PC-3 (cell line): Measurements from ENCODE around the gene ANKRD50. TPM values are rescaled to one million over a fixed set of nuclear protein-coding genes. Genes with fewer than 3 reads are reported as not detected.

Experiments
- ATAC-seq: fragments of 200-7000 bp; cut with Tn5 transposase; 2 replicates; pipeline ENCODE4 v1.9.1; 2020; ENCODE audit warnings: mild to moderate bottlenecking, moderate library complexity
- BruUV-seq: library from RNA; stranded (reverse); fragments of 400-500 nt; replicated peaks from 2 replicates; lab custom pipeline; 2021; lab: Mats Ljungman, UMichigan
- CTCF ChIA-PET: fragments of 300-600 bp; sonication (Branson Sonifier 250); formaldehyde crosslinking; loops from one replicate; lab custom pipeline; 2022; ENCODE audit warnings: antibody characterized with exemption; lab: Charles Lee
- POLR2A ChIA-PET: fragments of 300-600 bp; sonication (Branson Sonifier 250); formaldehyde crosslinking; loops from one replicate; lab custom pipeline; 2022; ENCODE audit warnings: antibody characterized with exemption; ENCODE audit not compliant: unreplicated experiment; lab: Charles Lee
- DNase-seq: peaks from one replicate; pipeline ENCODE4 v3.0.0-alpha.2; 2015
- H2AFZ ChIP-seq: fragments of 300-600 bp; sonication (generic); 2 replicates; pipeline ENCODE4 v1.6.0; 2016; ENCODE audit warnings: antibody characterized with exemption, low read length
- H3F3A ChIP-seq: fragments of 300-600 bp; sonication (generic); one replicate; pipeline ENCODE4 v1.6.0; 2017; ENCODE audit warnings: antibody characterized with exemption, low read length, control low read depth, mild to moderate bottlenecking; ENCODE audit not compliant: unreplicated experiment
- H3K27ac ChIP-seq: fragments of 300-600 bp; sonication (generic); 2 replicates; pipeline ENCODE4 v1.5.1; 2016; ENCODE audit warnings: mild to moderate bottlenecking, low read length
- H3K27me3 ChIP-seq: fragments of 300-600 bp; sonication (generic); 2 replicates; pipeline ENCODE4 v1.6.1; 2016; ENCODE audit warnings: low read length, mixed read lengths
- H3K36me3 ChIP-seq: fragments of 300-600 bp; sonication (generic); 2 replicates; pipeline ENCODE4 v1.6.1; 2016; ENCODE audit warnings: low read depth, mixed run types, low read length, mixed read lengths
- H3K4me1 ChIP-seq: fragments of 300-600 bp; sonication (generic); 2 replicates; pipeline ENCODE4 v1.5.1; 2016; ENCODE audit warnings: low read length; ENCODE audit not compliant: insufficient read depth
- H3K4me2 ChIP-seq: fragments of 300-600 bp; sonication (generic); 2 replicates; pipeline ENCODE4 v1.6.0; 2016; ENCODE audit warnings: low read length
- H3K4me3 ChIP-seq: fragments of 300-600 bp; sonication (generic); 2 replicates; pipeline ENCODE4 v1.5.1; 2016; ENCODE audit warnings: mild to moderate bottlenecking, low read length, mixed read lengths
- H3K79me2 ChIP-seq: fragments of 300-600 bp; sonication (generic); 2 replicates; pipeline ENCODE4 v1.6.1; 2017; ENCODE audit warnings: low read length, mixed read lengths
- H3K9ac ChIP-seq: fragments of 300-600 bp; sonication (generic); 2 replicates; pipeline ENCODE4 v1.6.0; 2016; ENCODE audit warnings: mild to moderate bottlenecking, low read length
- H3K9me2 ChIP-seq: fragments of 300-600 bp; sonication (generic); replicated peaks from 2 replicates; pipeline ENCODE4 v1.6.1; 2016; ENCODE audit warnings: mixed run types, low read length, mixed read lengths
- H3K9me3 ChIP-seq: fragments of 300-600 bp; sonication (generic); 2 replicates; pipeline ENCODE4 v1.6.1; 2016; ENCODE audit warnings: low read length, mixed read lengths
- H4K20me1 ChIP-seq: fragments of 300-600 bp; sonication (generic); 2 replicates; pipeline ENCODE4 v1.6.1; 2016; ENCODE audit warnings: low read length, mixed read lengths
- CTCF ChIP-seq: fragments of 300-600 bp; sonication (generic); conservative IDR thresholded peaks from 2 replicates; pipeline ENCODE4 v1.5.1; 2017; ENCODE audit warnings: antibody characterized with exemption, low read depth, mild to moderate bottlenecking, low read length
- EZH2 ChIP-seq: fragments of 300-600 bp; sonication (generic); IDR thresholded peaks from one replicate; pipeline ENCODE4 v1.6.1; 2017; ENCODE audit warnings: antibody characterized with exemption, mild to moderate bottlenecking, low read length; ENCODE audit not compliant: unreplicated experiment
- EZH2phosphoT487 ChIP-seq: fragments of 300-600 bp; sonication (generic); IDR thresholded peaks from 2 replicates; pipeline ENCODE4 v1.6.1; 2018; ENCODE audit warnings: mild to moderate bottlenecking, antibody characterized with exemption, low read length, borderline replicate concordance
- intact Hi-C: fragments of 100-400 bp; cut with micrococcal nuclease; formaldehyde crosslinking; loops from 2 replicates; pipeline ENCODE4 v1.9.0; 2023
- total RNA-seq: library from RNA; depleted of rRNA; stranded (reverse); fragments of >200 nt; gene quantifications from 2 replicates; pipeline ENCODE4 v1.2.3, GENCODE V29; 2014

ANKRD50 gene
- total RNA-seq, 1 experiment from 2014 or later, result 26.3 TPM

- TF ChIP-seq EZH2, result no peak
- no peak for TF ChIP-seq CTCF
- no peak for TF ChIP-seq EZH2phosphoT487
- DNase-seq (no peak), ATAC-seq (no peak)
- Histone ChIP-seq H3K27me3 (no peaks in the 10 kb centered on the region), H3K4me3 (no peak overlapping the region), H2AFZ (no peak overlapping the region), H3K79me2 (peaks cover 95% of the 10 kb centered on the region), H4K20me1 (no peaks in the 10 kb centered on the region), H3K27ac (no peak overlapping the region), H3F3A (no peaks in the 10 kb centered on the region), H3K36me3 (peaks cover 40% of the 10 kb centered on the region), H3K4me1 (no peaks in the 10 kb centered on the region), H3K9me2 (no peaks in the 10 kb centered on the region), H3K9me3 (0 out of 2 replicates have a peak, but pooled peaks cover 4% of the 10 kb centered on the region), H3K9ac (no peak overlapping the region), H3K4me2 (no peak overlapping the region)
- intact Hi-C loops, result no loop called here
- POLR2A ChIA-PET, result no interaction called here
- CTCF ChIA-PET, result no interaction called here
- BruUV-seq, result no TSS peak
Measured at GRCh38 chr4:124697441-124697840, 15.1 kb downstream of the ANKRD50 start.

DNA sequence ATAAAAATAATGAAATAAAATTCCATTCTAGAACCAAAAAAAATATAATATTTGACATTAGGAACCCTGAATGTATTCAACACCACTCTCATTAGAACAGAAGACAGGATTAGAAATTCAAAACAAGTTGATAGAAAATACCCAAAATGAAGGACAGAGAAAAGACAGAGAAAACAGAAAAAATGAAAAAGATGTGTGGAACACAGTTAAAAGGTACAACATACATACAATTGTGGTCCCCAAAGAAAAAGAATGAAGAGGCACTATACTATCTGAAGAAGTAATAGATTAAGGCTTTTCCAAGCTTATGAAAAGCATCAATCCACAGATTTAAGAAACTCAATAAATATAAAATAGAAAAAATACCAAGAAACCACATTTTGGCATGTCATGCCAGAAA lies 16.4 kb downstream of the ANKRD50 start:
- TF ChIP-seq EZH2 (no peak), EZH2phosphoT487 (no peak), CTCF (no peak)
- H3F3A ChIP-seq, result no peaks in the 10 kb centered on the region
- no peak overlapping the region for H2AFZ ChIP-seq
- H3K27ac ChIP-seq, result no peak overlapping the region
- no peak for ATAC-seq
- no peak overlapping the region for H3K4me2 ChIP-seq
- no peak for DNase-seq
- H4K20me1 ChIP-seq, result no peaks in the 10 kb centered on the region
- H3K4me1 ChIP-seq, result no peaks in the 10 kb centered on the region
- BruUV-seq, result no TSS peak
- H3K9ac ChIP-seq, result no peak overlapping the region
- POLR2A ChIA-PET, result no interaction called here
- CTCF ChIA-PET, result no interaction called here
- 0 out of 2 replicates have a peak, but pooled peaks cover 4% of the 10 kb centered on the region for H3K9me3 ChIP-seq
- peaks cover 42% of the 10 kb centered on the region for H3K36me3 ChIP-seq
- peaks cover 94% of the 10 kb centered on the region for H3K79me2 ChIP-seq
- no peak overlapping the region for H3K4me3 ChIP-seq
- intact Hi-C loops, result no loop called here
- no peaks in the 10 kb centered on the region for H3K9me2 ChIP-seq
- H3K27me3 ChIP-seq, result no peaks in the 10 kb centered on the region

GRCh38 chr4:124694946-124695598 lies 17.5 kb downstream of the ANKRD50 start:
- H3K36me3 ChIP-seq, result peaks cover 37% of the 10 kb centered on the region
- H3K9ac ChIP-seq, result no peak overlapping the region
- H3K4me2 ChIP-seq, result no peak overlapping the region
- BruUV-seq, result no TSS peak
- H3K4me3 ChIP-seq, result no peak overlapping the region
- 0 out of 2 replicates have a peak, but pooled peaks cover 4% of the 10 kb centered on the region for H3K9me3 ChIP-seq
- H2AFZ ChIP-seq, result no peak overlapping the region
- no peaks in the 10 kb centered on the region for H3K4me1 ChIP-seq
- no peaks in the 10 kb centered on the region for H3K27me3 ChIP-seq
- no peaks in the 10 kb centered on the region for H3K9me2 ChIP-seq
- ChIA-PET CTCF (no interaction called here), POLR2A (no interaction called here)
- TF ChIP-seq CTCF (no peak), EZH2phosphoT487 (no peak), EZH2 (no peak)
- ATAC-seq (no peak), DNase-seq (no peak)
- H3F3A ChIP-seq, result no peaks in the 10 kb centered on the region
- intact Hi-C loops, result no loop called here
- H3K79me2 ChIP-seq, result peaks cover 93% of the 10 kb centered on the region
- no peak overlapping the region for H3K27ac ChIP-seq
- no peaks in the 10 kb centered on the region for H4K20me1 ChIP-seq
